ENCODE results near the gene ITPR2. TPM values are rescaled to one million over a fixed set of nuclear protein-coding genes. Genes with fewer than 3 reads are reported as not detected.

The ITPR2 gene
- total and polyA plus RNA-seq, 2 of the 8 experiments (the other 6 are each of a cell fraction or from before 2014, with no cell fraction given): 4.1 to 48.3 TPM

DNA sequence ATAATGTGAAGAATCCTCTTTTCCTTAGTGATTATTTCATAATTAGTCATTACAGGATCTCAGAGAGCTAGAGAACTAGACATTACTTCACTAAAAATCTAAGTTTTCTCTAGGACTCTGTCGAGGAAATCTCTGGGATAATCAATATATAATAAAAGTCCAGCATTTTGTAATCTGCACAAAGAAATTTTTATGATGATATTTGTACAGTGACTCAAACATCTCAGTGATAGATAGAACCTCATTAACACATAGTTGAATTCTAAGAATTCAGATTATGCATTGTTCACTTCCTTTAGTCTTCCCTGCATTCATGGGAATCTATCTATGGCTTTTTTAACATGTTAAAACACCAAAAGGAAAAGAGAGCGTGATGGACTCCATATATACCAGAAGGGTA lies 11.0 kb downstream of the ITPR2 start (continued):
- no peak for TF ChIP-seq NANOG (IDR thresholded peaks at IDR 0.05; ENCODE audit: insufficient read depth, low read depth, low read length, poor library complexity, severe bottlenecking)
- TF ChIP-seq EZH2 (IDR thresholded peaks at IDR 0.05; ENCODE audit: low read depth, low read length, severe bottlenecking): no peak
- TF ChIP-seq SP2 (IDR thresholded peaks at IDR 0.05; ENCODE audit: low read length): no peak
- TF ChIP-seq TAF1 (IDR thresholded peaks at IDR 0.05; ENCODE audit: low read depth, low read length): no peak
- no peak for TF ChIP-seq JUND (IDR thresholded peaks at IDR 0.05; ENCODE audit: low read length)
- no peak for TF ChIP-seq CHD1 (IDR thresholded peaks at IDR 0.05; ENCODE audit: low read depth, low read length)
- TF ChIP-seq PHF8 (conservative IDR thresholded peaks at IDR 0.05; ENCODE audit: low read depth, low read length): no peak
- no peak for TF ChIP-seq POLR2AphosphoS5 (IDR thresholded peaks at IDR 0.05; ENCODE audit: low read depth, low read length)
